Measurements from ENCODE around the gene GRAMD1C.
A peak's percentile ranks its signal among the peaks of the same experiment; 100 is the strongest.

The GRAMD1C gene

GRCh38 chr3:113946831-113947230 is 108.2 kb downstream of the GRAMD1C start:
- H3K27ac ChIP-seq (ENCODE audit: low read length): no peak overlapping the region
- TF ChIP-seq EZH2 (IDR thresholded peaks at IDR 0.05; ENCODE audit: borderline replicate concordance, low read depth, low read length, severe bottlenecking): no peak
- TF ChIP-seq CTCF (IDR thresholded peaks at IDR 0.05; ENCODE audit: borderline replicate concordance, extremely low read depth, low read length, poor library complexity, severe bottlenecking): no peak
- H4K20me1 ChIP-seq (ENCODE audit: insufficient read depth, low read length): peaks cover 3% of the 10 kb centered on the region; the same call in 1 of the 2 replicates
- H3K27me3 ChIP-seq (ENCODE audit: insufficient read depth, low read length, poor library complexity): peaks cover 4% of the 10 kb centered on the region
- peak overlapping the region; percentile 99; the same call in 1 of the 2 replicates for H3K4me2 ChIP-seq (ENCODE audit: insufficient read depth, low read length)
- no peak for DNase-seq
- no peak for ATAC-seq (ENCODE audit: insufficient read depth, low read depth)
- H3K79me2 ChIP-seq (ENCODE audit: insufficient read depth, low read length): no peaks in the 10 kb centered on the region
- H2AFZ ChIP-seq (ENCODE audit: low read depth, low read length): peak overlapping the region; percentile 76
- H3K4me1 ChIP-seq (ENCODE audit: insufficient read depth, low read length): peaks cover 23% of the 10 kb centered on the region
- H3K36me3 ChIP-seq (ENCODE audit: insufficient read depth, low read length): no peaks in the 10 kb centered on the region
- peak overlapping the region; percentile 61; the same call in 1 of the 2 replicates for H3K9ac ChIP-seq (ENCODE audit: low read depth, low read length)
- peak overlapping the region in 1 of 2 experiments; percentile 71; a peak in 2 of 4 replicates for H3K4me3 ChIP-seq (ENCODE audit: low read depth in 1 of 2, low read length in 2 of 2)
- H3K9me3 ChIP-seq (ENCODE audit: insufficient read depth, low read length, severe bottlenecking): no peaks in the 10 kb centered on the region

GRCh38 chr3:113947372-113948014 is 108.9 kb downstream of the GRAMD1C start, which contains the start of gene ZDHHC23:
TSS of gene ZDHHC23 (plus strand) at chr3:113948013. CDS start at chr3:113948803, 790 bp downstream.
- Histone ChIP-seq H3K9ac (ENCODE audit: low read depth, low read length) (peak within 1 kb of the TSS; percentile 61), H3K9me3 (ENCODE audit: insufficient read depth, low read length, severe bottlenecking) (no peaks in the 10 kb centered on the region), H2AFZ (ENCODE audit: low read depth, low read length) (peak within 1 kb of the TSS; percentile 76), H3K27me3 (ENCODE audit: insufficient read depth, low read length, poor library complexity) (peaks cover 4% of the 10 kb centered on the region), H3K36me3 (ENCODE audit: insufficient read depth, low read length) (no peaks in the 10 kb centered on the region), H3K4me1 (ENCODE audit: insufficient read depth, low read length) (peaks cover 23% of the 10 kb centered on the region), H4K20me1 (ENCODE audit: insufficient read depth, low read length) (peaks cover 3% of the 10 kb centered on the region; the same call in 1 of the 2 replicates), H3K27ac (ENCODE audit: low read length) (no peak within 1 kb of the TSS), H3K4me3 (ENCODE audit: low read depth in 1 of 2, low read length in 2 of 2) (peak within 1 kb of the TSS; percentile 23 to 71; a peak in 3 of 4 replicates), H3K79me2 (ENCODE audit: insufficient read depth, low read length) (no peaks in the 10 kb centered on the region), H3K4me2 (ENCODE audit: insufficient read depth, low read length) (peak within 1 kb of the TSS; percentile 99)
- TF ChIP-seq CTCF (IDR thresholded peaks at IDR 0.05; ENCODE audit: borderline replicate concordance, extremely low read depth, low read length, poor library complexity, severe bottlenecking) (no peak), EZH2 (IDR thresholded peaks at IDR 0.05; ENCODE audit: borderline replicate concordance, low read depth, low read length, severe bottlenecking) (no peak)
- DNase-seq: peak; percentile 68
- peak; percentile 80 for ATAC-seq (ENCODE audit: insufficient read depth, low read depth)

GRCh38 chr3:113948015-113948917 is 109.7 kb downstream of the GRAMD1C start:
- Histone ChIP-seq H2AFZ (ENCODE audit: low read depth, low read length) (peak overlapping the region; percentile 76), H3K4me2 (ENCODE audit: insufficient read depth, low read length) (peak overlapping the region; percentile 99), H3K27ac (ENCODE audit: low read length) (no peak overlapping the region), H3K9me3 (ENCODE audit: insufficient read depth, low read length, severe bottlenecking) (no peaks in the 10 kb centered on the region), H3K79me2 (ENCODE audit: insufficient read depth, low read length) (no peaks in the 10 kb centered on the region), H3K4me3 (ENCODE audit: low read depth in 1 of 2, low read length in 2 of 2) (peak overlapping the region; percentile 23 to 71; a peak in 3 of 4 replicates), H3K36me3 (ENCODE audit: insufficient read depth, low read length) (no peaks in the 10 kb centered on the region), H3K27me3 (ENCODE audit: insufficient read depth, low read length, poor library complexity) (peaks cover 4% of the 10 kb centered on the region), H3K9ac (ENCODE audit: low read depth, low read length) (peak overlapping the region; percentile 61), H4K20me1 (ENCODE audit: insufficient read depth, low read length) (peaks cover 3% of the 10 kb centered on the region; the same call in 1 of the 2 replicates), H3K4me1 (ENCODE audit: insufficient read depth, low read length) (peaks cover 23% of the 10 kb centered on the region)
- TF ChIP-seq EZH2 (IDR thresholded peaks at IDR 0.05; ENCODE audit: borderline replicate concordance, low read depth, low read length, severe bottlenecking) (no peak), CTCF (IDR thresholded peaks at IDR 0.05; ENCODE audit: borderline replicate concordance, extremely low read depth, low read length, poor library complexity, severe bottlenecking) (no peak)
- ATAC-seq (ENCODE audit: insufficient read depth, low read depth): peak; percentile 64
- DNase-seq: no peak
